Measurements from ENCODE around the gene PFKFB3.
"Not testable (repeated sequence)": the region's sequence is repeated elsewhere in the genome, so short reads cannot be mapped to it uniquely, and the experiment has no call there.

Gene PFKFB3

GRCh38 chr10:6177880-6178281 is 24.9 kb upstream of the PFKFB3 start:
- DNase-seq (ENCODE audit: insufficient read length, low spot score) (no peak), FAIRE-seq (no peak)

GRCh38 chr10:6178581-6178980 is 24.2 kb upstream of the PFKFB3 start:
- DNase-seq (ENCODE audit: insufficient read length, low spot score), result no peak

GRCh38 chr10:6179078-6179477 is 23.7 kb upstream of the PFKFB3 start:
- no peak for FAIRE-seq
- no peak for DNase-seq (ENCODE audit: insufficient read length, low spot score)

More at GRCh38 chr10:6178581-6178980, 24.2 kb upstream of the PFKFB3 start:
- no peak for FAIRE-seq

- DNase-seq (ENCODE audit: insufficient read length, low spot score), result no peak
- FAIRE-seq, result no peak
Observed at GRCh38 chr10:6180480-6181110, 22.1 kb upstream of the PFKFB3 start.

GRCh38 chr10:6181249-6181648 is 21.5 kb upstream of the PFKFB3 start:
- FAIRE-seq (no peak), DNase-seq (ENCODE audit: insufficient read length, low spot score) (no peak)

GRCh38 chr10:6182454-6183098 is 20.2 kb upstream of the PFKFB3 start:
- no peak for DNase-seq (ENCODE audit: insufficient read length, low spot score)
- FAIRE-seq, result no peak

- FAIRE-seq, result no peak
- no peak for DNase-seq (ENCODE audit: insufficient read length, low spot score)
Observed at GRCh38 chr10:6185039-6185716, 17.6 kb upstream of the PFKFB3 start.

GRCh38 chr10:6186894-6187256 is 15.9 kb upstream of the PFKFB3 start:
- FAIRE-seq, result no peak
- no peak for DNase-seq (ENCODE audit: insufficient read length, low spot score)

GRCh38 chr10:6187278-6187677 is 15.5 kb upstream of the PFKFB3 start:
- DNase-seq (ENCODE audit: insufficient read length, low spot score), result no peak
- FAIRE-seq, result no peak

GRCh38 chr10:6190033-6190432 is 12.7 kb upstream of the PFKFB3 start:
- not testable (repeated sequence) for FAIRE-seq; DNase-seq (ENCODE audit: insufficient read length, low spot score)

- DNase-seq (ENCODE audit: insufficient read length, low spot score) (no peak), FAIRE-seq (no peak)
Observed at GRCh38 chr10:6191147-6191546, 11.6 kb upstream of the PFKFB3 start.

GRCh38 chr10:6191569-6191968 is 11.2 kb upstream of the PFKFB3 start:
- no peak for FAIRE-seq
- DNase-seq (ENCODE audit: insufficient read length, low spot score), result no peak

- FAIRE-seq; DNase-seq (ENCODE audit: insufficient read length, low spot score): not testable (repeated sequence)
Observed at GRCh38 chr10:6193342-6193741, 9.4 kb upstream of the PFKFB3 start.

GRCh38 chr10:6194311-6194710 is 8.4 kb upstream of the PFKFB3 start:
- FAIRE-seq, result no peak
- no peak for DNase-seq (ENCODE audit: insufficient read length, low spot score)

- DNase-seq (ENCODE audit: insufficient read length, low spot score) (no peak), FAIRE-seq (no peak)
Observed at GRCh38 chr10:6195376-6195775, 7.4 kb upstream of the PFKFB3 start.

- no peak for DNase-seq (ENCODE audit: insufficient read length, low spot score)
- FAIRE-seq, result no peak
Observed at GRCh38 chr10:6195846-6196245, 6.9 kb upstream of the PFKFB3 start.

- DNase-seq (ENCODE audit: insufficient read length, low spot score); FAIRE-seq: not testable (repeated sequence)
Observed at GRCh38 chr10:6196524-6196923, 6.2 kb upstream of the PFKFB3 start.

GRCh38 chr10:6197321-6197720 is 5.4 kb upstream of the PFKFB3 start:
- DNase-seq (ENCODE audit: insufficient read length, low spot score), result no peak
- no peak for FAIRE-seq

- FAIRE-seq (no peak), DNase-seq (ENCODE audit: insufficient read length, low spot score) (no peak)
Observed at GRCh38 chr10:6198171-6198570, 4.6 kb upstream of the PFKFB3 start.

- no peak for FAIRE-seq
- DNase-seq (ENCODE audit: insufficient read length, low spot score), result no peak
Observed at GRCh38 chr10:6199131-6199733, 3.5 kb upstream of the PFKFB3 start.

GRCh38 chr10:6200440-6200733 is 2.3 kb upstream of the PFKFB3 start:
- DNase-seq (ENCODE audit: insufficient read length, low spot score) (no peak), FAIRE-seq (no peak)
